ENCODE measurements around the gene PHLPP1. TPM values are rescaled to one million over a fixed set of nuclear protein-coding genes. Genes with fewer than 3 reads are reported as not detected.
"Not testable (repeated sequence)": the region's sequence is repeated elsewhere in the genome, so short reads cannot be mapped to it uniquely, and the experiment has no call there.

The PHLPP1 gene
- polyA plus RNA-seq, 10 donors, result 3.9 to 13.1 (median 7.9) TPM

DNA sequence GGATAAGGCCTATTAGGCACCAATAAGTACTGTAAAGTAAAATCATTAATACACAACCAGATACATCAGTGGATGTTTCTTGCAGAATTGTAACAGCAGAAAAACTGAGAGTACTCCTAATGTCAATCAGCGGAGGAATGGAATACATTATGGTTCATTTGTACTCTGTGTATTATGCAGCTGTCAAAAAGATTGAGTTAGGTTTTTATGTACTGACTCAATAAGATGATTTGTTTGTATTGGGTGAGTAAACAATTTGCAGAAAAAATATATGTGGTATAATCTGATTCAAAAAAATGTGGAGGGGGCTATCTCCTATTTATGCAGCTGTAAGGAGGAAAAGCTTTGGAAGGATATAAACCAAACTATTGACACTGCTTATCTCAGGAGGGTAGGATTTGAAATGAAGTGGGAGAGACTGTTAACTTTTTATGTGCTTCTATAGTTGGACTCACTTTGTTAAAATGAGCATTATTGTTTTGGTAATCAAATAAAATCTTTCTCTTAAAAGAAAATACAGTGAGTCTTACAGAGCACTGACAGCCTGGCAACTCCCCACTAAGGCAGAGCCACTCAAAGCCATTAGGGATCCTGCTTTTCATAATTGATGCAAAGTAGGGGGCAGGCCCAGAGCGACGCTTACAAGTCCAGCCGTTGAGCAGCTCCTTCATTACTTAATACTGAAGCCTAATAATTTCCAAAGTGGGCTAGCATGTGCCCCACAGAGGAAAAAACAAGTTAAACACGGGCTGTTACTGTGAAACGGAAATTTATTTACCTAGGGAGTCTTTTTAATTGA is 168.8 kb downstream of the PHLPP1 start:
- DNase-seq, result no peak

DNA sequence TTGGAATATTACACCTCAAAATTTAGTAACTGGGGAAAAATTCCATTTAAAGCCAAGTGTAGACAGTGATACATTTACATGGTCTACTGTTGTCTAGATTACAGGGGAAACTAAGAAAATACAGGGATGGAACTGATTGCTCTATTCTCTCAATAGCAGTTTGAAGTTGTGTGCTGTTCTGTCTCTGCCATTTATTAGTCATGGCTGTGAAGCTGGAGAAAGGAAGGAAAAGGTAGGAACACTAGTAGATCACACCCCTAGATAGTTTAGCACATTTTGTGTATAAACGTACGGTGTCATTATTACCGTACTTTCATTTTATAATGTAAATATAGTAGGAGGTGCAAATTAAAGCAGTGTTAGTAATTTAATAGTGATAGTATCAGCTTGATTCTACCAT is 170.5 kb downstream of the PHLPP1 start:
- no peak for DNase-seq

DNA sequence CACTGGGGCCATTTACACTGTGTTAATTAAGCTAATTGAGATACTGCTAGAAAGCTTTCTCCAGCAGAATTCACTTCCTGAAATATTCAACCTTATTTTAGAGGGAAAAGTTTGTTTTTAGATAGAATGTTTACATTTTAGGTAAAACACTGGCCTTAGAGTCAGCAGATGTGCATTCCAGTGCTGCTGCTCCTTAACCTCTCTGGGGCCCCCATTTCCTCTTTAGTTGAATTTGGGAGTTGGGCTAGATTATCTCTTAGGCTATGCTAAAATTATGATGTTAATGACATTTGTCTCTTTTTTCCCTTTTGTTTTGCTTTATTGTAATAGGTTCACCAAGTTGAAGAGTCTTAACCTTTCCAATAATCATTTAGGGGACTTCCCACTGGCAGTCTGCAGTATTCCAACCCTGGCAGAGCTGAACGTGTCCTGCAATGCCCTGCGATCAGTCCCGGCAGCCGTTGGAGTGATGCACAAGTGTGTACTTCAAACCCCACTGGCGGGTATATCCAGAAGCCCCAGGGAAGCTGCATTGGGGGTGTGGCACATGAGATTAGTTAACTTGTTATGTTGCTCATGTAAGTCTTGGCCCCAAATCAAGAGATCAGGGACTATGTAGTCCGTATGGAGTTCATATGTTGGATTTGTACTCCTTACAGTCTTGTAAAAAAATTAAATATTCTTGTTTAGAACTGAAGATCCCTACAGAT is 179.5 kb downstream of the PHLPP1 start:
- DNase-seq, result peak in 1 of 3 donors; percentile 37

DNA sequence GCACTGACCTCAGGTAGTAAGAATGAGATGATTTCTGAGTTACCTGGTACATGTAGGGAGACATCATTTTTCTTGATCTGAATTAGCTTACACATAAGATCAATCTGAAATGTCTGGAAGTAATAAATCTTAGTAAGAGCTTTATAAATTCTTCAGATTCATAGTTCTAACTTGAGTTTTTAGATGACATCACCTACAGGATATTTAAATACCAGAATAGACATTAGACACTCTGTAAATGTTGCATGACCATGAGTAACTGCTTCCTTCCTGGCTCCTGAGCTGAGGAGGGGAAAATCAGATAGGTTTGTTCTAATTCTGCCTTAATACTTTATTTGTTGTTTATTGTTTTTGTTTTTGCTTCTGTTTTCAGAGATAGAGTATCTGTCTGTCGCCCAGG is 181.8 kb downstream of the PHLPP1 start:
- DNase-seq, result peak in 1 of 3 donors; percentile 27

DNA sequence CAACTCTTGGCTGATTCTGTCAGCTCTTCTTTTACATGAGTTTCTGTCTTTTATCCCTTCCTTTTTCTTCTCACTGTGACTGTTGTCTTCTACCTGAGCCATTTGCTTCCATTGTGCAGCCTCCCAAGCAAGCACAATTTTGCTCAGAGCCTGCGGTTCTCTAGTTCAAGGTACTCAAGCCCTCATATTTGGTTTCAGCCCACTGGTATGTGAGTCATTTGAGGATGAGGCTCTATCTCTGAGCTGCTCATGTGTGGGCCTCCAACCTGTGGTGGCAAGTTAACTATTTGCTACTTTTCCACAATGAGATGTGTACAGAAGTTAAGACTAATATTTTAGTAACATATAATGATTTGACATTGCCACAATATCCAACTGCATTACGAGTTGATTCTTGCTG is 183.0 kb downstream of the PHLPP1 start:
- DNase-seq, result no peak

DNA sequence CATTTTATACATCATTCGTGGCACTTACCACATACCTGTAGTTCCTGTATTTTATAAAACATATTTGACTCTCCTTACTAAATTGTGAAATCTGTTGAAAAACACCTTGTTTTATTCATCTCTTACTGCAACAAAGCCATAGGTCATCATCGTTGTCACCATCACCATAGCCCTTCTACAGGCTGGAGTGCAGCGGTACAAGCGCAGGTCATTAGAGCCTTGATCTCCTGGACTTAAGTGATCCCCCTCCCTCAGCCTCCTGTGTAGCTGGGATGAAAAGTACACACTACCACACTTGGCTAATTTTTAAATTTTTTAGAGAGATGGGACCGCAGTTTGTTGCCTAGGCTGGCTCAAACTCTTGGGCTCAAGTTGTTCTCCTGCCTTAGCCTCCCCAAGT is 184.2 kb downstream of the PHLPP1 start:
- DNase-seq, result no peak

DNA sequence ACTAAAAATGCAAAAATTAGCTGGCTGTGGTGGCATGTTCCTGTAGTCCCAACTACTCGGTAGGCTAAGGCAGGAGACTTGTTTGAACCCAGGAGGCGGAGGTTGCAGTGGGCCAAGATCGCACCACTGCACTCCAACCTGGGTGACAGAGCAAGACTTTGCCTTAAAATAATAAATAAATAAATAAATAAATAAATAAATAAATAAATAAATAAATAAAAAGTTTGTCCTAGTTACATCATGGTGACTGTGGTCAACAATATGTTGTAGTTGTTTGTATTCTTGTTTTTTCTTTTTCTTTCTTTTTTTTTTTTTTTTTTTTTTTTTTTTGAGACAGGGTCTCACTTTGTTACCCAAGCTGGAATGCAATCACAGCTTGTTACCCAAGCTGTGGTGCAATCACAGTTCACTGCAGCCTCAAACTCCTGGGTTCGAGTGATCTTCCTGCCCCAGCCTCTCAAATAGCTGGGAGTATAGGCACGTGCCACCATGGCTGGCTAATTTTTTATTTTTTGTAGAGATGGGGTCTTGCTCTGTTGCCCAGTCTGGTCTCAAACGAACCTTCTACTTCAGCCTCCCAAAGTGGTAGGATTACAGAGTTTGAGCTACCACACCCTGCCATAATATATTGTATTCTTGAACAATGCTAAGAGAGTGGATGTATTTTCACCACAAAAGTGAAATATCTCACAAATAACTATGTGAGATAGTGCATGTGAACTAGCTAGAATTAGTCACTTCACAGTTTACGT is 185.0 kb downstream of the PHLPP1 start:
- DNase-seq, result no peak

DNA sequence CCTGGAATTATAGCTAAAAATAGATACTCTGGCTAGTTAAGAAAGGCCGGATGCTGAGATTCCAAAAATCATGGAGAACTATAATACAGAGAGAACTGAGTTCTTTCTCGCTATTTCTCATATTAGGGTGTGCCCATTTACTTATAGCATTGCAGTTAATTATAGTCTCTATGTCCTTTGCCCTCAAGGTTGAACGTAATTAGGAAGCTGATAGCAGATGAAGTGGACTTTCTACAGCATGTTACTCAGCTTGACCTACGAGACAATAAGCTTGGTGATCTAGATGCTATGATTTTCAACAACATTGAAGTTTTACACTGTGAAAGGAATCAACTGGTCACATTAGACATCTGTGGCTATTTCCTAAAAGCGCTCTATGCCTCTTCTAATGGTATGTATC is 187.4 kb downstream of the PHLPP1 start:
- no peak for DNase-seq

DNA sequence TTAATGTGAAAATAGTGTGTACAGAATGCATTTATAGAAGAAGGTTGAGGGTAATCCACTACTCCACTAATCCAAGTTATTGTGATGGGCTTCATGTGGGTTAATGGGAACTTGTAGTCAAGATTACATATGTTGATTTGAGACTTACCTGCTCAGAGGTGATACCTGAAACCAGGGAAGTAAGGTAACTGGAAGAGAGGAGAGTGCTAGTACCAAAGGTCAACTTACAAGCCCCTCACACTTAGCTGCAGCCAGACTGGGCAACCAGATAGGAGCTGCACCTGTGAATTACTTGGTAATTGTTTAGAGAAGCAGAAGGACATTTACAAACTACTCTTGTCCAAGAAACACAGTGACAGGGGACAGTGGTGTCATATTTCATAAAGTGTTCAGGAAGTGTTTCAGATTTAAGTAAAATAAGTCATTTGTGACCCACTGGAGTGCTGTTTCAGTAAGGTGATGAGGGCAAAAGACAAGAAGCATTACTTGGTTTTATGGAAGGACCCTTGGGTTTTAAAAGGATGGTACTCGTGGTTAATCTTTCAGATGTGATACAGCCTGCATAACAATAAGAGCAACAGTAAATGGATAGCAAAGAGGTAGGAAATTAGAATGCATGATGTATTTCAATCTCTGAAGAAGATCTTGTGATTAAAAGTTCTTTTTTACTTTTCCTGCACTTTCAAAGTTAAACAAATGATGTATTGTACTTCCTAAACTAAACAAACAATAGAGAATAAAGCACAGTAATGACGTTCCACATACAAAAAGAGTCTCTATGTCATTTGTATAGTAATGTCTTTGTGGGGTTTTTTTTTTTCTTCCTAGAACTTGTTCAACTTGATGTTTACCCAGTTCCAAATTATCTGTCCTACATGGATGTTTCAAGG is 189.3 kb downstream of the PHLPP1 start:
- no peak for DNase-seq

DNA sequence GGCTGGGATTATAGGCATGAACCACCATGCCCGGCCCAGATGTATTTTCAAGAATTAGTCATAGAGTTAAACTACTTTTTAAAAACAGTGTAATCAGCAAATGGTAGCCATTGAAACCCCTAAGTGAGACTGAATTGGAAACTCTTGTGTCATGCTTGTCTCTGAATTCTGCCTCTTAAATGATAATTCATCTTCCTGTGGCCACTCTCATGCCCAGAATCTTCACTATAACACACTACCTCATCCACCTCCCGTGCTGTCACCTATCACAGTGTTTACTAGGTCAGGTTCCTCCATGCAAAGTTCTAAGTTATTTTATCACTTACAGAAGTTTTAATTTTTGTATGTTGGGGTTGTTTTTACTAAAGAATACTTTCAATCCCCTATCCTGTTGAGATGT is 197.5 kb downstream of the PHLPP1 start:
- DNase-seq, result no peak

DNA sequence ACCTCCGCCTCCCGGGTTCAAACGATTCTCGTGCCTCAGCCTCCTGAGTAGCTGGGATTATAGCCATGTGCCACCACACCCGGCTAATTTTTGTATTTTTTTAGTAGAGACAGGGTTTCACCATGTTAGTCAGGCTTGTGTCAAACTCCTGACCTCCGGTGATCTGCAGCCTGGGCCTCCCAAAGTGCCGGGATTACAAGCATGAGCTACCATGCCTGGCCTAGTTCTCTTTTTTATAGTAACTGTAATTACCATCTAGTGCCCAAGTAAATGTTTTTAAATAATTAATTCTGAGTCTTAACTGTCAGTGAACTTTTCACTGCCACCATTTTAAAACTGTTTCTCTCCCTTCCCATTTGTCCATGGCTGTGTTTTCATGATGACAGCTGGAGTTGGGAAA is 198.5 kb downstream of the PHLPP1 start:
- DNase-seq, result not testable (repeated sequence)

DNA sequence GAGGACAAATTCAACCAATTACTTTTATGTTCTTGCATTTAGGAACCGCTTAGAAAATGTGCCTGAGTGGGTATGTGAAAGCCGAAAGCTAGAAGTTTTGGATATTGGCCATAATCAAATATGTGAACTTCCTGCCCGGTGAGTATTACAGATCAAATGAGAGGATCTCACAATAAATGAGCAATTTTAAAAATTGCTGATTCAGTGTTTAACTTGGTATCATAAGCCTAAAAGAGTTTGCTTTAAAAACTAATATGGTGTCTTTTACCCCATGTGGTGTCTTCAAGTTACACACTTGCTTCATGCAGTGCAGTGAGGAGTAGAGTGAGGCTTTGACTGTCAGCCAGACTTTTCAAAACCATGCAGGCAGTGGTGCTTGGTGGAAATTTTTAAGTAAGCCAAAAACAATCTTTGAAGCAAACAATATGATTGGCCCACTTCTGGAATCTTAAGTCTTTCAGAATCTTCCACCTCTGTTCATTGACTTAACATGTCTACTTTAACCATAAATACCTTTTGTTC is 199.6 kb downstream of the PHLPP1 start:
- DNase-seq, result no peak

DNA sequence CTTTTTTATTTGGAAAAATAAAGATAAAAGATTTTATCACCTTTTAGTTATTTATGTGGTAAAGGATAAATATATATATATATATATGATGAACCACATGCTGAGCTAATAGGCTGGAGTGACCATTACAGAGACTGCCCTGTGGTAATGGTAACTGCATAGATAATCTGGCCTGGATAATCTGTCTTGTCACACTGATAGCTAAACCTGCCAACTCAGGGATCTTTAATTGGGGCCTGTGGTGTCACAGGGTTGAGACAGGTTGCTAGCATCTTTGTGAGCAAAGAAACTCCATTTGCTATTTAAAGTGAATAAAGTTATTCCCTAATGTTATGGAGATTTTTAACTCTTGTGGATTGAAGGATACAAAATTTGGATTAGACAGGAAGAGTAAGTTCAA is 203.0 kb downstream of the PHLPP1 start:
- DNase-seq, result no peak

DNA sequence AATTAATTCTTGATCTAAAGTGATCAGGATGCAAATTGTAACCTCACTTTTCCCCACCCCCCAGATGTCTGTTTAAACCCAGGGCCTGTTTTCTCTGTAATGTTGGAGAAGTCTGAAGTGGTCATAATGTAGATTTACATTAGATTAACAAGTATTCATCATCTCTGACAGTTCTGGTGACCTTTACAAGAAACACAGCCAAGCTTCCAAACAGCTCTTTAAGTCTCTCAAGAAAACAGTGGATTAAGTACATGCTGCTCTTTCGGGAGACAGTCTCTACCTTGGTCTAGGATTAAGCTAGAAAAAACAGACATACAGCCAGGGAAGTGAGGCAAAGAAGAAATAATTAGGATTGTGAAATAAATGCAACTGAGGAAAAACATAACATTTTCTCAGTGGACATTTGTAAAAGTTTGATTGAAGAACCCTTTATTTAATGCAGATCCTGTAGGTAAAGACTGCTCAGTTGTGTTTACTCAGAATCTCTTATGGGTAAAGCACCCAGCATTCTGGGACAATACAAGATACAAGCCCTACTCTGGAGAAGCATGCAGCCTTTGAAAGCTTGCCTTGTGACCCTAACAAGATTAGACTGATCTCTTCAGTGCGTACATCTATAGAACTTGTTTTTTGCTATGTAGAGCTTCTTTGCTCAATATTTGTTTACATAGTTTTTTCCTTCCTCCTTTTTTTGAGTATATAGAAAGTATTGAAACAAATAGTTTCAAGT is 203.9 kb downstream of the PHLPP1 start:
- no peak for DNase-seq

DNA sequence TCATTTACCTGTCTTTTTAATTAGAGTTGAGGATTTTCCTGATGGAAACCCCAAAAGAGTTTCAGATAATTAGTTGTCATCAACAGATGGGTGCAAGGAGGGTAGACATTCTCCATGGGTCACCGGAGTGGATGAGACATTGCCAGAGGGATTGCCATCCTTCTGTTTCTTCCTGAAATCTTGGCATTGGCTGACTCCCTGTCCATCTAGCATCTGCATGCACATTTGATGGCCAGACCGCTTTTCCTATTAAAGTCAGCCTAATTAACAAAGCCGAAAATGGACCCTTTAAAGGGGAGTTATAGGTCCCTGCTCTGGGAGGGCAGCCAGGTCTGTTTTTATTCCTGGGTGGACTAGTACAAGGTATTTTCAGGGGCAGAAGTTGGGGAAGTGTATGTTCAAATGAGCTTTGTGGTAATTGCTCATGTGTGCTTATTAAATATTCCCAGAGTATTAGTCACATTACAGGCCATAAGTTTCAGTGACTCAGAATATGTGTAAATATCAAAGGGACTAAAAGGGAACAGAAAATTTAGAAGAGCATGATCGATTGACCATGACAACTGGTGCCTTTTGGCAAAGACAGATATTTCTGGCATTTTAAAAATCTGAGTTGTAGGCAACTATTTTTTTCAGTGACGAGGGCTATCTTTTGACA is 209.8 kb downstream of the PHLPP1 start:
- DNase-seq, result no peak

DNA sequence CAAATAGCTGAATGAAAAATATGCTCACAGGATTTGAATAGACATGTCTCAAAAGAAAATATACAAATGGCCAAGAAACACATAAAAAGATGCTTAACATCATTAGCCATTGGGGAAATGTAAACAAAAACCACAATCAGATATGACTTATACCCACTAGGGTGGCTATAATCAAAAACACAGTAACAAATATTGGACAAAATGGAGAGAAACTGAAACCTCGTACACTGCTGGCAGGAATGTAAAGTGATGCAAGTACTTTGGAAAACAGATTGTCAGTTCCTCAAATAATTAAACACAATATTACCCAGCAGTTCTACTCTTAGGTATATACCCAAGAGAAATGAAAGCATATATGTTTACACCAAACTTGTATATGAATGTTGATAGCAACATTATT is 213.0 kb downstream of the PHLPP1 start:
- DNase-seq, result no peak

DNA sequence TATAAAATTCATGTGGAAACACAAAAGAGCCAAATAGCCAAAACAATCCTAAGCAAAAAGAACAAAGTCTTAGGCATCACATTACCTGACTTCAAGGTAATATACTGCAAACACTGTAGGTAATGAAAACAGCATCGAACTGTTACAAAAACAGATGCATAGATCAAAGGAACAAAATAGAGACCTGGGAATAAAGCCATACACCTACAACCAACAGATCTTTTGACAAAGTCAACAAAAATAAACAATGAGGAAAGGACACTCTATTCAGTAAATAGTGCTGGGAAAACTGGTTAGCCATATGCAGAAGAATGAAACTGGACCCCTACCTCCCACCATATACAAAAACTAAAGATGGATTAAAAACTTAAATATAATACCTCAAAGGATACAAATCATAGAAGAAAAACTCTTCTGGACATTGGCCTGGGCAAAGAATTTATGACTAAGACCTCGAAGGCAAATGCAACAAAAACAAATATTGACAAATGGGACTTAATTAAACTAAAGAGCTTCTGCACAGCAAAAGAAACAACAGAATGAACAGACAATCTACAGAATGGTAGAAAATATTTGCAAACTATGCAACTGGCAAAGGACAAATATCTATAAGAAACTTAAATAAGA is 218.0 kb downstream of the PHLPP1 start:
- no peak for DNase-seq

DNA sequence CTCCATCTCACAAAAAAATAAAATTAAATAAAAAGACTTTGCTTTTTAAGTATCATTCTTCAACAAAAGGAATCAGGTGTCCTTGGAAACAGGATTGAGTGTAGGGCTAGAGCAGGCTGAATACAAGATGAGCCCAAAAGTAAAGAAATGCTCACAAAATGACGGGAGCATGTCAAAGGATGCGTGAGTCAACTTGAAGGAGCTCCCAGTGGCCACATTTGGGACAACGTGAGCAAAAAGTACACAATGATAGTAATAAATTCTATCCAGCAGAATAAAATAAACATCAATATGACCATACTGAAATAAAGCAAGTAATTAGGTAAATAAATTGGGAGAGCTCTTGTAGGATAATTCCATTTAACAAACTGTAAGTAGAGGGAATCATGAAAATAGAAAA is 220.7 kb downstream of the PHLPP1 start:
- DNase-seq, result no peak

DNA sequence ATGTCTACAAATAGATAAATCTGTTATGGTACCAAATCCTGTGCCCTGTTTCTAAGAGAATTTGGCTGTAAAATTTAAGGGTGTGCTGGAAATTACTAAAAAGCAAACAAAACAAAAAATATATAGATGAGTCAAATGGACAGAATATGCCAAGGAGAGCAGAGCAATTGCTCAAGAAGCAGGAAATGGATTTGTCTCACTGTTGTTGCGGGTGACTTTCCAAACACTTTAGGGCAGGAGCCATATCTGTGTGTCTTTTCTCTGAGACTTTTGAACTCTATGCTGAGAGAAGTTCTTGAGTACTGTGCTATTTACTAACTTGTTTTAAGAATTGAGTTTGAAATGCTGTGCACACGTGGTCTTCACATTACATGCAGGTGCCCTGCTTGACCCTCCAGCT is 221.7 kb downstream of the PHLPP1 start:
- no peak for DNase-seq

DNA sequence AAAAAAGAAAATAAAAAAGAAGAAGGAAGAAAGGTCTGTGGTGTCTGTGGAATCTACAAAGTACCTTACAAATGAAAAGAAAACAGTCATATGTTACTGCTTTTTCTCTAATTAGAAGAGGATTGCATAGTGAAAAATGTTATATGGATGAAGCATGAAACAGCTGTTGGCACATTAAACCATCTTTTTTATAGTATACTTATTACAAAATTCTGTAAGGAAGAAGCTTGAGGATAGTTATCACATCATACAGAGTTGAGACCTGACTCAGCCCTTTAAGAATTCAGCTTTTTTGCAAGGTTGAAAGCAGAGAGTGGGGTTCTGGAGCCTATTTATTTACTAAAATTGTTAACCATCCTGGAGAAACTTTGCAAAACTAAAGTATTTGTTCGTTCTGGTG is 222.7 kb downstream of the PHLPP1 start:
- no peak for DNase-seq
